IPS-NIHi11 (cell line): ENCODE measurements around the gene EEFSEC.

Experiments used
- DNase-seq: peaks from one replicate; pipeline ENCODE4 v3.0.0; 2012; ENCODE audit warnings: mixed read lengths, low spot score

Gene EEFSEC

GRCh38 chr3:128217702-128218547 lies 64.6 kb downstream of the EEFSEC start:
- no peak for DNase-seq

GRCh38 chr3:128218548-128219257 lies 65.4 kb downstream of the EEFSEC start:
- DNase-seq, result no peak

- no peak for DNase-seq
These were observed 68.0 kb downstream of the EEFSEC start for GRCh38 chr3:128221328-128221727.

GRCh38 chr3:128222796-128223385 lies 69.6 kb downstream of the EEFSEC start:
- no peak for DNase-seq

- DNase-seq, result no peak
These were observed 73.0 kb downstream of the EEFSEC start for GRCh38 chr3:128226186-128226725.

GRCh38 chr3:128226795-128227395 lies 73.6 kb downstream of the EEFSEC start:
- DNase-seq, result peak; percentile 86

GRCh38 chr3:128227507-128227906 lies 74.2 kb downstream of the EEFSEC start:
- no peak for DNase-seq

- DNase-seq, result no peak
These were observed 75.2 kb downstream of the EEFSEC start for GRCh38 chr3:128228366-128228910.

- DNase-seq, result no peak
These were observed 76.0 kb downstream of the EEFSEC start for GRCh38 chr3:128229106-128229857.

- peak; percentile 36 for DNase-seq
These were observed 78.3 kb downstream of the EEFSEC start for GRCh38 chr3:128231606-128232005.

- DNase-seq, result no peak
These were observed 79.3 kb downstream of the EEFSEC start for GRCh38 chr3:128232376-128233178.

GRCh38 chr3:128235207-128235926 lies 82.1 kb downstream of the EEFSEC start:
- DNase-seq, result no peak

- DNase-seq, result no peak
These were observed 83.4 kb downstream of the EEFSEC start for GRCh38 chr3:128236657-128237056.

GRCh38 chr3:128237348-128238183 lies 84.3 kb downstream of the EEFSEC start:
- no peak for DNase-seq

GRCh38 chr3:128238184-128238489 lies 84.9 kb downstream of the EEFSEC start:
- DNase-seq, result no peak

- DNase-seq, result no peak
These were observed 86.0 kb downstream of the EEFSEC start for GRCh38 chr3:128239304-128239703.

GRCh38 chr3:128240232-128240631 lies 87.0 kb downstream of the EEFSEC start:
- DNase-seq, result no peak

GRCh38 chr3:128241741-128242140 lies 88.5 kb downstream of the EEFSEC start:
- DNase-seq, result no peak
